ENCODE measurements around the gene THY1. TPM values are rescaled to one million over a fixed set of nuclear protein-coding genes. Genes with fewer than 3 reads are reported as not detected.

THY1 gene
- total RNA-seq, 2 donors from 2014 or later = 3.3 to 39.7 TPM

- Histone ChIP-seq H3K4me3 (no peak overlapping the region), H3K27ac (no peak overlapping the region), H3K4me1 (replicated peaks) (no peaks in the 10 kb centered on the region), H3K9me3 (no peaks in the 10 kb centered on the region), H3K36me3 (no peaks in the 10 kb centered on the region), H3K27me3 (replicated peaks; ENCODE audit: insufficient read depth) (no peaks in the 10 kb centered on the region)
- intact Hi-C loops (cut with DNase I) = no loop called here
- no peak for DNase-seq (ENCODE audit: low spot score)
- WGBS = 90% methylated on average over 7 of the region's 7 CpGs
- TF ChIP-seq POLR2AphosphoS5 (IDR thresholded peaks at IDR 0.05) (no peak), CTCF (IDR thresholded peaks at IDR 0.05) (no peak), POLR2A (IDR thresholded peaks at IDR 0.05) (no peak)
Measured at GRCh38 chr11:119431523-119431922, 8.6 kb upstream of the THY1 start.

GRCh38 chr11:119427279-119427678 lies 4.3 kb upstream of the THY1 start:
- Histone ChIP-seq H3K4me1 (replicated peaks) (no peaks in the 10 kb centered on the region), H3K27ac (no peak overlapping the region), H3K9me3 (no peaks in the 10 kb centered on the region), H3K4me3 (no peak overlapping the region), H3K36me3 (no peaks in the 10 kb centered on the region), H3K27me3 (replicated peaks; ENCODE audit: insufficient read depth) (peaks cover 5% of the 10 kb centered on the region)
- 78% methylated on average over 5 of the region's 5 CpGs for WGBS
- TF ChIP-seq POLR2A (IDR thresholded peaks at IDR 0.05) (no peak), CTCF (IDR thresholded peaks at IDR 0.05) (no peak), POLR2AphosphoS5 (IDR thresholded peaks at IDR 0.05) (no peak)
- DNase-seq (ENCODE audit: low spot score) = no peak
- intact Hi-C loops (cut with DNase I) = no loop called here

- no peaks in the 10 kb centered on the region for H3K36me3 ChIP-seq
- H3K9me3 ChIP-seq = no peaks in the 10 kb centered on the region
- TF ChIP-seq POLR2AphosphoS5 (IDR thresholded peaks at IDR 0.05) = no peak
- TF ChIP-seq CTCF (IDR thresholded peaks at IDR 0.05) = no peak
- TF ChIP-seq POLR2A (IDR thresholded peaks at IDR 0.05) = no peak
- intact Hi-C loops (cut with DNase I) = no loop called here
- H3K27me3 ChIP-seq (replicated peaks; ENCODE audit: insufficient read depth) = peaks cover 7% of the 10 kb centered on the region
- WGBS = 54% methylated on average over 4 of the region's 4 CpGs
- H3K4me3 ChIP-seq = no peak overlapping the region
- no peak for DNase-seq (ENCODE audit: low spot score)
- no peaks in the 10 kb centered on the region for H3K4me1 ChIP-seq (replicated peaks)
- no peak overlapping the region for H3K27ac ChIP-seq
Measured at GRCh38 chr11:119426142-119426541, 3.2 kb upstream of the THY1 start.

- Histone ChIP-seq H3K4me1 (replicated peaks) (no peaks in the 10 kb centered on the region), H3K4me3 (no peak overlapping the region), H3K27ac (no peak overlapping the region), H3K27me3 (replicated peaks; ENCODE audit: insufficient read depth) (peaks cover 7% of the 10 kb centered on the region), H3K9me3 (no peaks in the 10 kb centered on the region), H3K36me3 (no peaks in the 10 kb centered on the region)
- intact Hi-C loops (cut with DNase I) = no loop called here
- 90% methylated on average over 2 of the region's 2 CpGs for WGBS
- DNase-seq (ENCODE audit: low spot score) = no peak
- no peak for TF ChIP-seq POLR2AphosphoS5 (IDR thresholded peaks at IDR 0.05)
- TF ChIP-seq CTCF (IDR thresholded peaks at IDR 0.05) = no peak
- TF ChIP-seq POLR2A (IDR thresholded peaks at IDR 0.05) = no peak
Measured at GRCh38 chr11:119424775-119425174, 1.8 kb upstream of the THY1 start.

- H3K9me3 ChIP-seq = no peaks in the 10 kb centered on the region
- peaks cover 7% of the 10 kb centered on the region for H3K27me3 ChIP-seq (replicated peaks; ENCODE audit: insufficient read depth)
- TF ChIP-seq CTCF (IDR thresholded peaks at IDR 0.05) (no peak), POLR2A (IDR thresholded peaks at IDR 0.05) (no peak), POLR2AphosphoS5 (IDR thresholded peaks at IDR 0.05) (no peak)
- WGBS = 89% methylated on average over 3 of the region's 3 CpGs
- H3K4me3 ChIP-seq = no peak overlapping the region
- H3K27ac ChIP-seq = no peak overlapping the region
- intact Hi-C loops (cut with DNase I) = no loop called here
- no peaks in the 10 kb centered on the region for H3K36me3 ChIP-seq
- DNase-seq (ENCODE audit: low spot score) = no peak
- no peaks in the 10 kb centered on the region for H3K4me1 ChIP-seq (replicated peaks)
Measured at GRCh38 chr11:119424276-119424675, 1.3 kb upstream of the THY1 start.

All from prostate gland (tissue), 2 donors.